GM18858 (cell line): ENCODE results near the gene EIPR1.

Experiments used
- ATAC-seq: cut with Tn5 transposase; IDR thresholded peaks from one replicate; pipeline ENCODE4 v1.9.1; 2021; ENCODE audit not compliant: unreplicated experiment

The EIPR1 gene

DNA sequence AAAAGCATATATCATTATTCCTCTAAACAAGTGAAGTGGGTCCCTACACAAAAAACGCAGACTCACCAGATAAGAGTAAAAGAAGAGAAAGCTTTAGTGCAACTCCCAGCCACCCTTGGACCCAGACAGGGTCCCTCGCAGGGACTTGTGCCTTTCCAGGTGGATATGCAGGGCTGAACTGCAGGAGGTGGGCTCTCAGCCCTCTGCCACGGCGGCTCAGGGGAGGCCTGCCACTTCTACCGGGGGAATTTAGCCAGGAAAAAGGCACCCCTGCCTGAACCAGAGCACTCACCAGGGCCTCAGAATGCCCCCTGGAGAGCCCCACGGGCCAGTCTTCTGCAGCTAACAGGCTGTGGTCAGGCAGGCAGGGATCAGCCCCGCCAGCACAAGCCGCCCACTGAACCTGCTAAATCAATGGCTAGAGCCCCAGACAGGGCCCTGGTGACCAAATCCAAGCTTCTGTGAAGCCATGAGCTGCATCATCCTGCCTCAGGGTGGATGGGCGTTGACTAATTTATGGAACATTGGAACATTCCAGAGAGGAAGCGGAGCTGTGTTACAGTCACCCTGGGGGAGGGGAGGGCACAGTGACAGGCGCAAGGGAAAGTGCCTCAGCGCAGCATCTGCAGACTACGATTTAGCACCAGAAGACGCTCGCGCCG, 209.3 kb downstream of the EIPR1 start:
- ATAC-seq = no peak

DNA sequence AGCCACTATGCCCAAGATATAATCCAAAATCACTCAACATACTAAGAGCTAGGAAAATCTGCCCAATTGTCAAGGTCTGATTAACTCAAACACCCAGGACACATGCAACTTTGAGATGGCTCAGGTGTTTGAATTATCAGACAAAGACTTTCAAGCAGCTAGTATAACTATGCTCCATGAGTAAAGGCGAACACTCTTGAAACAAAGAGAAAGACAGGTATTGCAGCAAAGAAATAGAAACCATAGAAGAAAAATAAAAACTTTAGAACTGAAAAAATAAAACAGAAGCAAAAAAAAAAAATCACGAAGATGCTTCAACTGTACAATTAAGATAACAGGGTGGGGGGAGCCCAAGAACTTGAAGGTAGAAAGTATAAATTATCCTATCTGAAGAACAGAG, 214.2 kb downstream of the EIPR1 start:
- no peak for ATAC-seq

GRCh38 chr2:3162442-3163077, 215.1 kb downstream of the EIPR1 start:
- ATAC-seq = no peak

GRCh38 chr2:3160751-3161330, 216.8 kb downstream of the EIPR1 start:
- no peak for ATAC-seq

DNA sequence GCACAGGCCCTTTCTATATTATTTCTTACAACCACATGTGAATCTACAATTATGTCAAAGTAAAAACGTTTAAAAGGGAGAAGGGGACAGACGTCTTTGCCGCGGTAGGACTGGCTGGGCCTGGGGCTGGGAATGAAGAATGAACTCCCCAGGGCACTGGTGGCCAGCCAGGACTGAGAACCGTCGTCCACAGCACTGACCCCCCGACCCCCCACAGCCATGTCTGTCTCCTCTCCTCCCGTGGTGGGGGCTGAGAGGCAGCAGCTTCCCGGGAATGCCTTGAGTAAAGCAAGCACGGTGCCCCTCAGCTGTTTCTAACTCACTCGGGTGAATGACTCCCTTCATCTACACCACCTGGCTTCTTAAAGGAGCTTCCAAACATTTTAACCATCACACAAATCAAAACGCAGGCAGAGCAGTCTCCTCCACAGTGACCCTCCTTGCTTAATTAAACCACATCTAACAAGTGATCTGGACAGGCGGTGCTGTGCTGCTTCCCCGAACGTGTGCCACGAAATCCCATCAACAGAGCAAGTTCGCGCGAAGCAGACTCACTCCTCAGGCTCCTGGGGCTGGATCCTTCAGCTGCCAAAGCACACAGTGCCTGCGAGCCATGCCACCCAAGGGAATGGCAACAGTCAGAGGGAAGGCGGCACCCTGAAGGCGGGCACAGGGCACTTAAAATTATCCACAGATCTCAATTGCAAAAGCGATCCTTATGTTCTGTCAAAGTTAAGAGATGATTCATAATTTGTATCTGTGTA, 217.7 kb downstream of the EIPR1 start:
- no peak for ATAC-seq

DNA sequence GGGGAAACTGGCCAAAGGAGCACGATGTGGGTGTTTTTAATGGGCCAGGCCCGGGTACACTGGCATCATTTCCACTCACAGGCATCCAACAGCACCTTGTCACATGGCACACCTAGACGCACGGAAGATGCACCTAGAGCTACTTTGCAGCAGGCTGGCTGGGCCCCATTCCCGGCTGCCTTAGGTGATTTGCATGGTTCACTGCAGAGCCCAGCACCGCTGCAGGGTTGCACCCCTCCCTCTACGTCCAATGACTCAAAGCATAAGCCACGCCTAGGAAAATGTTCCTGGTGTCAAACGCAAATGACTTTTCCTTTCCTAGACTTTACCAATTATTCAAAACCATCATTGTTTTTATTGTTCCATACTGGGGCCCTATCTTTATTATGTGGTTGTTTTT, 222.9 kb downstream of the EIPR1 start:
- ATAC-seq = peak; percentile 33

DNA sequence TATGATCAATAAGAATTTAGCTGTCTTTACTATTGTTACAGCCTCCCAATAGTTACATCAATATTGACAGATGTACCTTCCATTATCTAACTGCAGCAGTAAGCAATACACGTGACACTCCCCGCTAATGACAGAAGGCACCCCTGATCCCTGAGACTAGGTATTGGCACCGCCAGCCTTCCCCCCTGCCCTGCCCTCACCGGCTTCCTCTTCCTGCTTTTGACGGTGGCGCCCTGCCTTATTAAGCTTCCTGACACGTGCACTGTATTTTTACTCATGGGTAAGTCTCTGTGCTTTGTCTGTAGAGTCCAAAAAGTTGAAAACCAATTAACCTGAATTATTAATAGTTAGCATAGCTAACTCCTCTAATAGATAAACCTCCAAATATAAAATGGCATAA, 223.5 kb downstream of the EIPR1 start:
- no peak for ATAC-seq

DNA sequence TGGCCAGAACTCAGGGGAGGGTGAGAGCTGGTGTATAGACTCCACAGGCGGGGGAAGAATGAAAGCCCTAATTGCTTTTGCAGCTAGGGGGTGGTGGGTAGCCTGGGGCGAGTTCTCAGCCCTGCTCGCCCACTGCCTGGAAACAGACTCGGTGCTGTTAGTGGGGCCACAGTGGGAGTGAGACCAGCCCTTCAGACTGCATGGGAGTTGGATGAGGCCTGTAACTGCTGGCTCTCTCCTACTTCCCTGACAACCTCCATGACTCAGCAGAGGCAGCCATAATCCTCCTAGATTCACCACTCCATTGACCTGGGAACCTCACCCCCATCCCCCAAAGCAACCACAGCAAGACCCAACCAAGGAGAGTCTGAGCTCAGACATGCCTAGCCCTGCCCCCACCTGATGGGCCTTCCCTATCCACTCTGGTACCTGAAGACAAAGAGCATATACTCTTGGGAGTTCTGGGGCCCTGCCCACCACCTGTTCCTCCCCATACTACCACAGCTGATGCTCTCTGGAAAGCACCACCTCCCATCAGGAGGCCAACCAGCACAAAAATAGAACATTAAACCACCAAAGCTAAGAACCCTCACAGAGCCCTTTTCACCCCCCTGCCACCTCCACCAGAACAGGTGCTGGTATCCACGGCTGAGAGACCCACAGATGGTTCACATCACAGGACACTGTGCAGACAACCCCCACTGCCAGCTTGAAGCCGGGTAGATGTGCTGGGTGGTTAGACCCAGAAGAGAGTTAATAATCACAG, 226.3 kb downstream of the EIPR1 start:
- peak; percentile 42 for ATAC-seq

DNA sequence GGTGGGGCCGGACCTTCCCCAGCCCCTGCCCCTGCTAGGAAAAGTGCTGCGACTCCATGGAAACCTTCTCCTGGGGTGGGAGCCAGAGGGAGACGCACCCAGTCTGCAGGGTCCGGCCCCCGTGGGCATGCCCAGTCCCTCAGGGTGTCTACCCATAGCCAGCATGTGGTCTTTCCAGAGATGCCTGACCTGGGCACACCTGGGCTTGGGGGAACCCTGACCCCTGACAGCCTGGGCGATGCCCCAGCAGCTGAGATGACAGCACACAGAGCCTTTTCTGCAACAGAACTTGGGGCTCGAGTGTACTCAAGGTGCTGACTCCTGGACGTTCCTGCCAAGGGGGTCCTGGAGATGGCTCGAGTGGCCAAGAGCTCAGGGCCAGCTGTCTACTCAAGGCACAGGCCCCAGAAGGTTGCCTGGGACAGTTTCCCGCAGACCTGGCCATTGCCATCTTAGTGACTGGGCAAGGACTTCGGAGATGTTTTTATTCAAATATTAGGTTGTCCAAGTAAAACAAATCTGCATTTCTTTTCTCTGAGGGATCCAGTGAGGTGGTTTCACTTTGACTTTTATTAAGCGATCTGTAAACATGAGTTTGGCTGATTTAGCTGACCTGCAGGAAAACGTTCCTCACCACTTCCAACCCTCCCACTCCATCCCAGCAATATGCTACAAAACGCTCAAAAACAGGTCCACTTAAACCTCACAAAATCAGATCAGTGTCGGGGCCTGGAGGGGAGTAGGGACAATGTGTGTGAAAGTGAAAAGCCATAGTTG, 228.0 kb downstream of the EIPR1 start:
- ATAC-seq = no peak

DNA sequence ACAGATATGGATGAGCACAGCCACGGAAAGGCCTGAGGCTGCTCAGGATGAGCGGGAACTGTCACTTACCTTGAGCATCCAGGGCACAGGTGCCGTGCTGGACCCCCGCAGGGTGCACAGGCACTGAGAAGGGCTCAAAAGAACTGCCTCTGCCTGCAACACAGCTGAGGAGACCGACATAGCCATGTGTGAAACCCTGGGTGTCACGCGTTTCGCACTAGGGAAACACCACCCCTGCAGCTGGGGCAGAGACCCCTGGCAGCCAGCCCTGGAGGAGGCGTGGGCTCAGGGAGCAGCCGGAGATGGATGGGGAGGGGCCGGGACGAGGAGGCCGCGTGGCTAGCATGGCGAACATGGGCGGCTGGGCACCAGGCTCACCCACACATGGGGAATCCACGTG, 228.9 kb downstream of the EIPR1 start:
- ATAC-seq = no peak

GRCh38 chr2:3147651-3148530, 229.7 kb downstream of the EIPR1 start:
- ATAC-seq = no peak

GRCh38 chr2:3146772-3147650, 230.6 kb downstream of the EIPR1 start:
- no peak for ATAC-seq

DNA sequence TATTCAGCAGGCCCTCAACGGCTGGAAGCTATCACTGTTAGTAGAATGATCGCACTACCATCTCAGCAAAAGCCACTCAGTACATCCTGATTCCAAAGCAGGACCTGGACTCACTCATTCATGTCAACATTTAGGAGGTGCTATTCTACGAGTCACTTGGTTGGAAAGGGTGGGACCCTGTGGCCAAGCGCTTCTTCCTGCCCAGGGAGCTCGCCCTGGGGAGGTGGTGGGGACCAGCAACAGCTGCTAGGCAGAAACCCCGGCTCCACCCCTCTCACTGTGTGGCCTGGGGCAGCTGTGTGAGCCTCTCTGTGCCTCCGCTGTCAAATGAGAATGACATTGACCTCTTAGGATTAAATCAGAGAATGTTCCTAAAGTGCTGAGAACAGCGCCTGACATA, 231.4 kb downstream of the EIPR1 start:
- no peak for ATAC-seq

- no peak for ATAC-seq
Measured at GRCh38 chr2:3145471-3146021, 232.1 kb downstream of the EIPR1 start.

GRCh38 chr2:3144856-3145255, 232.8 kb downstream of the EIPR1 start:
- no peak for ATAC-seq

DNA sequence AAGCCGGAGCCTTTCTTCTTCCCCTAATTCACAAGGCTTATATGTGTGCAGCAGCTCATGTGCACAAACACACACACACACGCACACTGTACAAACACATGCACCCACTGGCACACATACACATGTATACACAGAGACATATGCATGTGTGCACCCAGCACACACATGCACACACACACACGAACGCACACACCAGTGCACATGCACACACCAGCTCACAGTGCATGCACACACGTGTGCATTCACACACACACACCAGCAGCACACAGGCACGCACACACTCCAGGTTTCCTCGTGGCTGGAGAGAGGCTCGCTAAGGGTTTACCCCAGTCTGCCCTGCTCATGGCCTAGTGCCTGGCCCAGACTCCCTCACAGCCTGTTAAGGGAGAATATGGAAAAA, 234.0 kb downstream of the EIPR1 start:
- ATAC-seq = no peak

DNA sequence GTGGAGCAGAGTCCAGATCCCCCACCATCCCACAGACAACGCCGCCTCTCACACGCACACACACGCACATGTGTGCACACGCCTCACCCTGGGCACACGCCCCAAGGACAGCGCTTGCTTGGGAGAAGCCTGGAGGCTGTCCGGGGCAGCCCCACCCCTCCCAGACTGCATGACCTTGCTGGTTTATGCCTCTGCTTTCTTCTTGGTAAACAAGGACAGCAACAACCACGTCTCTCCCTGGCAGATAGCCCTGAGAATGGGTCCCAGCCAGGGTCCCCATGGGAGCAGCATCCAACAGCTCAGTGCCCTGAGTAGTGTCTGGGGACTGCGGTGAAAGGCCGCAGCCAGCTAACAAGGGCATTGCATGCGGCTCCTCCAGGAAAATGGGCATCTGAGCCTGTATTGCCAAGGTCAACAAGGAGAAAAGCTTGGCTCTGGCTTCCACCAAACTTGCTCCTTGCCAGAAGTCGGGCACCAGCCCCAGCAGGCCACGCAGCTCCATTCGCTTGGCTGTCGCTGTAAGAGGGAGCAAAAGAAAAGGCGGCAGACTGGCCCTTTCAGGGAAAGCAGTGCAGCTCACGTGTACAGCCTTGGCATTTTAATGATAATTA, 234.6 kb downstream of the EIPR1 start:
- no peak for ATAC-seq

GRCh38 chr2:3142210-3142609, 235.4 kb downstream of the EIPR1 start:
- ATAC-seq = peak; percentile 46
